ENCODE data around the gene ICAM2. TPM values are rescaled to one million over a fixed set of nuclear protein-coding genes. Genes with fewer than 3 reads are reported as not detected.
A peak's percentile ranks its signal among the peaks of the same experiment; 100 is the strongest.
"Not testable (repeated sequence)": the region's sequence is repeated elsewhere in the genome, so short reads cannot be mapped to it uniquely, and the experiment has no call there.

Gene ICAM2
- total RNA-seq, 1 experiment from 2014 or later: 0.87 TPM

DNA sequence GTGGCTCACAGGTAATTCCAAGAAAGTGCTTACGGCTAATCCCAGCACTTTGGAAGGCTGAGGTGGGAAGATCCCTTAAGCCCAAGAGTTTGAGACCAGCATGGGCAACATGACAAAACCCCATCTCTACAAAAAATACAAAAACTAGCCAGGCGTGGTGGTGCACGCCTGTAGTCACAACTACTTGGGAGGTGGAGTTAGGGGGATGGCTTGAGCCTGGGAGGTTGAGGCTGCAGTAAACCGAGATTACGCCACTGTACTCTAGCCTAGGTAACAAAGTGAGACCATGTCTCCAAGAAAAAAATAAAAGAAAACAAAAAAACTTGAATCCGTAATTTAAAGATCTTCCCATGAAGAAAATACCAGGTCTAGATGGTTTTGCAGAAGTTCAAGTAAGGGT lies 5.0 kb downstream of the ICAM2 start:
- H3K27me3 ChIP-seq (replicated peaks): peaks cover 10% of the 10 kb centered on the region; the same call in 1 of the 2 replicates
- H3K36me3 ChIP-seq: no peaks in the 10 kb centered on the region
- no peak overlapping the region for H3K27ac ChIP-seq
- no peaks in the 10 kb centered on the region for H3K4me1 ChIP-seq (replicated peaks)
- no peak for DNase-seq (ENCODE audit: low read depth in 1 of 2, low spot score in 2 of 2)
- H3K4me3 ChIP-seq: no peak overlapping the region
- H3K9me3 ChIP-seq (replicated peaks): no peaks in the 10 kb centered on the region

DNA sequence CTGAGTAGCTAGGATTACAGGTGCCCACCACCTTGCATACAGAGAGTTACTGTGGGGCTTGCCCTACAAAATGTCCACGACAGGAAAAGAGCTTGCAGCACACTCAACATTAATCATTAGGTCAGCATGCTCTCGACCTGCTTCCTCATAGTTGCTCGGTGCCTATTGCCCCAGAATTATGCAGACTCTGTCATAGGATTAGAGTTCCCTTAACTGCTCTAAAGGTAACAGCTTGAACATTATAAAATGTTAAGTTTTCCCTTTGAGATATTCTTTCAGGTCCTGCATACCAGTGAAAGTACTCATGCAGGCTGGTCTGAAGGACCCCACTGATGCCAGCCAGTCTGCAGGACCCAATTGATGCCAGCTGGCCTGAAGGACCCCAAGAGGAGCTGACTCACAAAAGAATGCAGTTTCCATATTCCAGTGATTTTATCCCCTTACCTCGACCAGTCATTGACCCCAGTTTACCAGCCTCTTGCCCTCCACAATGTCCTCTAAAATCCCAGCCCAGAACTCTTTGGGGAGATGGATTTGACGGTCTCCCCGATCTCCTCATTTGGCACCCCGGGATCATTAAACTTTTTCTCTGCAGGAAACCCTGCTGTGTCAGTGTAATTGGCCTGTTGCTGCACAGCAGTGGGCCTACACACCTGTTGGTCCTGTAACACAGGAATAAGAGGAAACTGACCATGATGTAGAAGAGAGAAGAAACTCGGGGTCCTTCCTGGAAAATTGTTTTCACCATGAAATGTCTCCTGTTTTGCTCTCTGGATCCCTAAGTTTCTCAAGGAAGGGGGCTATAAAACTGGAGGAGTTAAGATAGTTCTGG lies 10.6 kb downstream of the ICAM2 start:
- no peak for DNase-seq (ENCODE audit: low read depth in 1 of 2, low spot score in 2 of 2)
- no peaks in the 10 kb centered on the region for H3K9me3 ChIP-seq (replicated peaks)
- peaks cover 13% of the 10 kb centered on the region; the same call in 1 of the 2 replicates for H3K27me3 ChIP-seq (replicated peaks)
- no peaks in the 10 kb centered on the region for H3K36me3 ChIP-seq
- no peak overlapping the region for H3K27ac ChIP-seq
- no peaks in the 10 kb centered on the region for H3K4me1 ChIP-seq (replicated peaks)
- H3K4me3 ChIP-seq: no peak overlapping the region

DNA sequence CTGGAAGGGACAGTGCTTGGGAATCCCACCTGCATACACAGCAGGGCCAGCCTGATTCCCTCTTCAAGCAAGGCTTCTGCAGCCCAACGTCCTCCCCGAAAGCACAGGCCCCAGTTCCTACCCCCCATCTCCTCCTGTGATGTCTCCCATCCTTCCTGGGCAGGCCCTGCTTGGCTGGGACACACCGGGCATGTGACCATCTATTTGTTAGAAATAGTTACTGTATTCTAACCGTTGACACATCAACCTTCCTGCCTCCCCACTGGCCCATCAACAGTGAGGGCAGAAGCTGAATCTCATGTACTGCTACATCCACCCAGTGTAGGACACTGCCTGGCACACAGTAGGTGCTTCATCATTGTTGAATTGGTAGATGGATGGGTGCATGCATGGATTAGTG lies 11.6 kb downstream of the ICAM2 start:
- peak in 1 of 2 experiments; percentile 40 for DNase-seq (ENCODE audit: low read depth in 1 of 2, low spot score in 2 of 2)
- H3K4me3 ChIP-seq: no peak overlapping the region
- no peaks in the 10 kb centered on the region for H3K9me3 ChIP-seq (replicated peaks)
- H3K36me3 ChIP-seq: no peaks in the 10 kb centered on the region
- H3K4me1 ChIP-seq (replicated peaks): no peaks in the 10 kb centered on the region
- H3K27me3 ChIP-seq (replicated peaks): peaks cover 15% of the 10 kb centered on the region; the same call in 1 of the 2 replicates
- H3K27ac ChIP-seq: no peak overlapping the region

DNA sequence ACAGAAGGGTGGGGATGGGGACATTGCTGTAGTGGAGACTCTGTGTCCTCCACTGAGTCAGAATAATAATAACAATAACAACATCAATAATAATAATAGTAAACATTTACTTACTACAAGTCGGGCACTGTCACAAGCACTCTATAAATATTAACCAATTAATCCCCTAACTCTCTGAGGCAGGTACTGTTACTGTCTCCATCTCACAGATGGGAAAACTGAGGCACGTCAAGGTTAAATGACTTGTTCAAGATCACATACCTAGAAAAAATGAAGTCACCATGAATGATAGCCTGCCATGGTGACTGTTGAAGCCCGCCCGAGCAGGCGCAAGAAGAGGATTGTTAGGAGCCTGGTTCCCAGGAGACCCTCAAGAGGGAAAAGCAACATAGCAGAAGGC lies 12.1 kb downstream of the ICAM2 start:
- Histone ChIP-seq H3K27ac (no peak overlapping the region), H3K36me3 (no peaks in the 10 kb centered on the region), H3K4me1 (replicated peaks) (no peaks in the 10 kb centered on the region), H3K4me3 (no peak overlapping the region), H3K27me3 (replicated peaks) (peaks cover 15% of the 10 kb centered on the region; the same call in 1 of the 2 replicates), H3K9me3 (replicated peaks) (no peaks in the 10 kb centered on the region)
- DNase-seq (ENCODE audit: low read depth in 1 of 2, low spot score in 2 of 2): no peak

DNA sequence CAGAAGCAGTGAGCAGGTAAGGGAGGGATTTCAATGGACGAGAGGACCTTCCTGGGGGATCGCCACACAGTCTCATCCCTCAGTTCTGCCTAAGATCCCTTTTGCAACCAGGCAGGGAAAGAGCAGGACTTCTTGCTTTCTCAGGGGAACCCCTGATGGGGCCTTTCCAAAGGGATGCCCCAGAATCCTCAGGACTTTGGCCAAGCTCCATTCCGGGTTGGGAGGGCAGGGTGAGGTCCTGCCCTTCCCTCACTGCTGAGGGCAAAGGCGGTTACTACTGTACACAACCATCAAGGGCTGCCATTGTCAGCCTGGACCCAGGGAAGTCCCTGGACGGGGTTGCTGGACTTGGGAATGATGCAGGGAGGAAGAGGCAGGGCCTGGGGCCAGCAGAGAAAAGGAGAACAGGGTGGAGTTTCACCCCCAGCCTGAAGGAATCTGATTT lies 12.6 kb downstream of the ICAM2 start:
- H3K4me1 ChIP-seq (replicated peaks): no peaks in the 10 kb centered on the region
- H3K27me3 ChIP-seq (replicated peaks): peaks cover 15% of the 10 kb centered on the region; the same call in 1 of the 2 replicates
- H3K4me3 ChIP-seq: no peak overlapping the region
- no peaks in the 10 kb centered on the region for H3K36me3 ChIP-seq
- DNase-seq (ENCODE audit: low read depth in 1 of 2, low spot score in 2 of 2): no peak
- no peaks in the 10 kb centered on the region for H3K9me3 ChIP-seq (replicated peaks)
- H3K27ac ChIP-seq: no peak overlapping the region

DNA sequence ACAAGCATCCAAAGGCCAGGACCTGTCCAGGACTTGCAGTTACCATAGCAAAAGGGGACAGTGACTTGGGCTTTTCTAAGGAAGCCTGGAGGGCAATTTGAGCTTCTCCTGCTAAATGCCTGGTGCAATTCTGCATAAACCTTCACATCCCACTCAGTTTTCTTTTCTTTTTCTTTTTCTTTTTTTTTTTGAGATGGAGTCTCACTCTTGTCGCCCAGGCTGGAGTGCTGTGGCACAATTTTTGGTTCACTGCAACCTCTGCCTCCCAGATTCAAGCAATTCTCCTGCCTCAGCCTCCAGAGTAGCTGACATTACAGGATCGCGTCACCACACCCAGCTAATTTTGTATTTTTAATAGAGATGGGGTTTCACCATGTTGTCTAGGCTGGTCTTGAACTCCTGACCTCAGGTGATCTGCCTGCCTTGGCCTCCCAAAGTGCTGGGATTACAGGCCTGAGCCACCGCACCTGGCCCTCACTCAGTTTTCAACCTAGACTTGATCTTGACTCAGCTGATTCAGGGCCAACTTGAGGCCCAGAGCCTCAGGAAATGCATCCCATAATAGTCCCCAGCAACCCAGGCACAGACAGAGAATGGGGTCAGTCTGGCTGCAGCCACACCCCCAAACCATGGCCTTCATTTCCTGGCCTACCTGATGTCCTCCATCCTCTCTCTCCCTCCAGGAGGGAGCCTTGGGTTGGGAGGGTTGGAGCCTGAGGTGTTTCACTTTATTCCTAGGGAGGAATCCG lies 13.2 kb downstream of the ICAM2 start:
- not testable (repeated sequence) for H3K36me3 ChIP-seq; H3K4me1 ChIP-seq (replicated peaks); H3K27ac ChIP-seq; H3K9me3 ChIP-seq (replicated peaks); H3K4me3 ChIP-seq
- H3K27me3 ChIP-seq (replicated peaks): peaks cover 13% of the 10 kb centered on the region; the same call in 1 of the 2 replicates
- peak in 1 of 2 experiments; percentile 34 for DNase-seq (ENCODE audit: low read depth in 1 of 2, low spot score in 2 of 2)

DNA sequence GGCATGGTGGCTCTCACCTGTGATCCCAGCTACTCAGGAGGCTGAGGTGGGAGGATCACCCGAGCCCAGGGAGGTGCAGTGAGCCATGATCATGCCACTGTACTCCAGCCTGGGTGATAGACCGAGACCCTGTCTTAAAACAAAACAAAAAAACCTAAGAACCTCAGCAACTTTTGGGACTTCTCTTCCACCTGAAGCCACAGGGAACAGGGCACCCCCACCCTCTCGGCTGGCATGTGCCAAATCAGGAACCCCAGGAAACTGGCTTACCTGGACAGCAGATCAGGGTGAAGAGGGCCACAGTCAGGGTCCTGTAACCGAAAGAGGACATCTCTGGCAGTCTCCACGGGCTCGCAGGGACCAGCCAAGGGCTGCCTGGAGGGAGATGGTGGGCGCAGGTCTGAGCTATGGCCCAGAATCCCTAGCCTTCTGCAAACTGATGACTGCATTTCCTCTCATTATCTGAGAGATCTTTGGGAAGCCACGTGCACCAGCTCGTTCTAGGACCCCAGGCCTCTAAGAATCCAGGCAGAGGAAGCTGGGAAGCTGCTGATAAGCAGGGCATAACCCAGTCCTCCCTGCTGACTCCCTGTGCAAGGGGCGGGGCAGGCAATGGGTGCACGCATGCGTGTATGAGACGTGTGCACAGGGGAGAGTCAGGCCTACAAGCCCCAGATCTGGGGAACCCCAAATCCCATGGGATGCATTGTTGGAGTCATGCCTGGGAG lies 13.9 kb downstream of the ICAM2 start:
- peaks cover 13% of the 10 kb centered on the region; the same call in 1 of the 2 replicates for H3K27me3 ChIP-seq (replicated peaks)
- DNase-seq (ENCODE audit: low read depth in 1 of 2, low spot score in 2 of 2): peak in 1 of 2 experiments; percentile 43
- H3K27ac ChIP-seq: no peak overlapping the region
- H3K4me1 ChIP-seq (replicated peaks): no peaks in the 10 kb centered on the region
- no peaks in the 10 kb centered on the region for H3K36me3 ChIP-seq
- no peaks in the 10 kb centered on the region for H3K9me3 ChIP-seq (replicated peaks)
- no peak overlapping the region for H3K4me3 ChIP-seq

DNA sequence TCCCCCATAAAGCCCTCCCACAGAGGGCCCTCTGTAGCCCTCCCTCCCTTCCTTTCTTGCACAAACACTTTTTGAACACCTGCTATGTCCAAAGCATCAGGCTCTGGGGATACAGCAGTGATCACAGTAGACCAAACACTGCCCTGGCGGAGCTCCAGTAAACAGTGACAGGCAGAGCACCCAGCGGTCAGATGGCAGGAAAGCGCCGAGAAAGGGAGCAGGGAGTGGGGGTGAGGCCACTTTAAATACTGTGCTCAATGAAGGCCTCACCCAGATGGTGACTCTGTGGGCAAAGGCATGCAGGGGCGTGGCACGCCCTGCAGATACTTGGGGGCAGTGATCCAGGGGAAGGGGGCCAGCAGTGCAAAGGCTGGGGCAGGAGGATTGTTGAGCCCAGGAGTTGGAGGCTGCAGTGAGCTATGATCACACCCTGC lies 14.7 kb downstream of the ICAM2 start:
- DNase-seq (ENCODE audit: low read depth in 1 of 2, low spot score in 2 of 2): no peak
- Histone ChIP-seq H3K9me3 (replicated peaks) (no peaks in the 10 kb centered on the region), H3K4me1 (replicated peaks) (no peaks in the 10 kb centered on the region), H3K27ac (no peak overlapping the region), H3K4me3 (no peak overlapping the region), H3K36me3 (no peaks in the 10 kb centered on the region), H3K27me3 (replicated peaks) (peaks cover 13% of the 10 kb centered on the region; the same call in 1 of the 2 replicates)

DNA sequence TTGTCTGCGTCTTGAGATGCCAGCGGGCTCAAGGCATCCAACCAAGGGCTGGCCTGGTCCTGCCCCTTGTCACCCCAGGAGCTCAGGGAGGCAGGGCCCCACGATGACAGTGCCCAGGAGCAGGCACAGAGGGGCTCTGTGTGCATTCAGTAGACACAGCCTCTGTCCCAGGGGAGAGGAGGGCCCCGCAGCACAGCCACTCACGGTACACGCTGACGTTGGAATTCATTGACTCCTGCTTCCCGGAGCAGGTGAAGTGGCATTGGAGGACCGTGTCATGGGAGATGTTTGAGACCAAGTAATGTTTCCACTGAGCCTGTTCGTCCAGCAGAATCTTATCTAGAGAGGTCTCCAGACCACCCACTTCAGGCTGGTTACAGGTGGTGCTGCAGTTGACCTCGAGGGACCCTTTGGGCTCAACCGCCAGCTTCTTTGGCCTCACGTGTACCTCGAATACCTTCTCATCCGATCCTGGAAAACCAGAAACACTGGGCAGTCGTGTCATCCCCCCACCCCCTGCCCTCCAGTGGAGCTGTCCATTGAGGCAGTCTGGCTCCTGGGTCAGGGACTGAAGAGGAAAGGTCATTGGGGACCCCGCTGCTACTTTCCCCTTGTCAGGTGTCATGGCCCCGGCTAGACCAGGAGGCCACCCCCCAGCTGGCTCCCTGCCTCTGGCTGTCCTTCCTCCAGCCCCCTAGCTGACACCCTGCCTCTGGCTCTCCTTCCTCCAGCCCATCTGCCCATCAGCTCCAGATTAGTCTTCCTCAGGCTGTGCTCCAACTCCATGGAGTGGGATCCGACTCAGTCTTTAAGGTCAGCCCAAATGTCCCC lies 15.3 kb downstream of the ICAM2 start:
- H3K4me1 ChIP-seq (replicated peaks): no peaks in the 10 kb centered on the region
- H3K4me3 ChIP-seq: no peak overlapping the region
- no peak for DNase-seq (ENCODE audit: low read depth in 1 of 2, low spot score in 2 of 2)
- H3K27me3 ChIP-seq (replicated peaks): peaks cover 13% of the 10 kb centered on the region; the same call in 1 of the 2 replicates
- no peaks in the 10 kb centered on the region for H3K9me3 ChIP-seq (replicated peaks)
- H3K27ac ChIP-seq: no peak overlapping the region
- H3K36me3 ChIP-seq: no peaks in the 10 kb centered on the region

DNA sequence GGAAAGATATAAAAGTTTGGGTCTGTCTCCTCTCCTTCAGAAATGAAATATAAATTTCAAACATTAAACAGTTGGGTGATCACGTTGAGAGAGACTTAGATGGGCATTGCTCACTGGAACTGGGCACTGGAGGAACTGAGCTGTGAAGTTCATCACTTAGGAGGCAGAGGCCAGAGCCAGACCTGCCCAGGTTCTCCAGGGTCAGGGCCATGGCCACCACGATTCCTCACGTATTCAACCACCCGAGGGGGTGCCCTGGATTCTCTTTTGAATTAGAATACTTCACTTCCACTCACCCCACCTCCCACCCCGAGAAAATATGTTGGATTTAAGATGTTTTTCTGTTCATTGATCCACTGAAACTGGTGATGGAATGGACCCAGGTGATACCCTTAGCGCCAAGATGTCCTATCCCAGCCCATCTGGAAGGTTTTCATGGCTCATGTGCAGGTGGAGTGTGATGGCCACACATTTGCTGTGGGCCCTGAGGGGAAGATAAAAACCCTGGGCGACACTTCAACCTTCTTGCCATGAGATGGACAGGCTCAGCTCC lies 16.1 kb downstream of the ICAM2 start:
- H3K9me3 ChIP-seq (replicated peaks): no peaks in the 10 kb centered on the region
- no peak for DNase-seq (ENCODE audit: low read depth in 1 of 2, low spot score in 2 of 2)
- H3K27ac ChIP-seq: no peak overlapping the region
- peaks cover 18% of the 10 kb centered on the region; the same call in 1 of the 2 replicates for H3K27me3 ChIP-seq (replicated peaks)
- H3K4me3 ChIP-seq: no peak overlapping the region
- no peaks in the 10 kb centered on the region for H3K36me3 ChIP-seq
- no peaks in the 10 kb centered on the region for H3K4me1 ChIP-seq (replicated peaks)

DNA sequence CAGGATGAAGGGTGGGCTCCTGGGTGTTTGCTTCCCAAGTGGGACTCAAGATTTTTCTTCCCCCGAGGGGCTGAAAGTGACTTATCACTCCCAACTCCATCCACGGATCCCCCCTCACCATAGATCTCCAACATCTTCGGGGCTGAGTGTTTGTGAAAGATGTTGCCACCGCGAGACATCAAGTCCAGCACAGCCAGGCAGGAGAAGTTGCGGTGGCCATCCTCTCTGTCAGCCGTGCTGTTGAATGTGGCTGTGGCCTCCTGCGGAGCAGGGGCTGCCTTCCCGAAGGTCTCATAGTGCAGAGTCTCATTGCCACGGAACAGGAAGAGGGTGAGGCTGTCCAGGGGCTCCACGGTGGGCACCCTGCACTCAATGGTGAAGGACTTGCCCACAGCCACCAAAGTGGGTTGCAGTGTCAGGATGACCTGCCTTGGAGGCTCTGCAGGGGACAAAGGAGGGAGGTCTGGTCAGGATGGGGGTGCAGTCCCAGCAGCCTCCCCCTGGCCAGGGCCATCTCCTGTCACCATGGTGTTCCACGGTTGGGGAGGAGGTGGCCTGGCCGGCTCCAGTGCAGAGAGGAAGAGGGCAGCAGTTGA lies 16.8 kb downstream of the ICAM2 start:
- DNase-seq (ENCODE audit: low read depth in 1 of 2, low spot score in 2 of 2): no peak
- no peaks in the 10 kb centered on the region for H3K4me1 ChIP-seq (replicated peaks)
- H3K4me3 ChIP-seq: no peak overlapping the region
- no peaks in the 10 kb centered on the region for H3K9me3 ChIP-seq (replicated peaks)
- peaks cover 24% of the 10 kb centered on the region for H3K27me3 ChIP-seq (replicated peaks)
- H3K27ac ChIP-seq: no peak overlapping the region
- H3K36me3 ChIP-seq: no peaks in the 10 kb centered on the region

DNA sequence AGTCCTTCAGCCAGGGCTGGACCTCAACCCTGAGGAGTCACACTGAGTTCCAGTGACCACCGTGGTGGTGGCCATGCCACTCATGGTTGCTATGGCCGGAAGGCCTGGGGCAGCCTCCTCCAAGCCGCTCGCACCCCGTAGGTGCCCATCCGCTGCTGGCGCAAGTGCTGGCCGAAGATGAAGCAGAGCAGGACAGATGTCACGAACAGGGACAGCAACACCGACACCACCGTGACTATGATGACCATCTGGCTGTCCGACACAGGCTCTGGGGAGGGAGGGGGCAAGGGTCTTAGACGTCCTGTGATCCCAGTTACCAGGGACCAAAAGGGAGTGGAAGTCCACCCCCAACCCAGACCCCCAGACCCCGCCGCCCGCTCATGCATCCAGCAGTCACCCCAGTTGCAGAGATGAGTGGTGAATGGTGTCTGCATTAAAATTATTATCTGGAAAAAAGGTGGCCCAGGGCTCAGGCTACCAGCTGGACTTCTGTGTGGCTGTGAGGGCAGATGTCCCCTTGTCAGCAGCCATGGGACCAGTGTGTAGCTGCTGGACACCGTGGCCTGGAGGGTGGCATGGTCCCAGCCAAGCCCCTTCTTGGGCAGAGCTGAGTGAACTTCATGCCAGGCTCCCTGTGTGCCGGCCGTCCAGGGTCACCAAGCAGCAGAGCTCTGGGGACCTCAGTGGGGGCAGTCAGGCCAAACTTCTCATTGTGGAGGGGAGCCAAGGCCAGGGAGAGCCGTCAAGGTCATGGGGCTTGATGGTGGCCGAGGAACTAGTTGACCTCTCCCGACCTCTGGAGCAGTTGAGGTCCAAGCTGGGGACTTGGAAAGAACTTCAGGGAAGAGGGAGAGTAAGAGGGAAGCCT lies 17.5 kb downstream of the ICAM2 start:
- H3K9me3 ChIP-seq (replicated peaks): no peaks in the 10 kb centered on the region
- H3K27me3 ChIP-seq (replicated peaks): peaks cover 31% of the 10 kb centered on the region
- H3K36me3 ChIP-seq: no peaks in the 10 kb centered on the region
- no peak overlapping the region for H3K4me3 ChIP-seq
- DNase-seq (ENCODE audit: low read depth in 1 of 2, low spot score in 2 of 2): no peak
- H3K4me1 ChIP-seq (replicated peaks): peaks cover 6% of the 10 kb centered on the region
- H3K27ac ChIP-seq: no peak overlapping the region
